Fibroblast of peridontal ligament (primary cell): ENCODE measurements around the gene LY86.

Source experiments
- DNase-seq: peaks from one replicate; pipeline ENCODE4 v3.0.0-alpha.2; 2010; ENCODE audit errors: extremely low read depth

LY86 gene

DNA sequence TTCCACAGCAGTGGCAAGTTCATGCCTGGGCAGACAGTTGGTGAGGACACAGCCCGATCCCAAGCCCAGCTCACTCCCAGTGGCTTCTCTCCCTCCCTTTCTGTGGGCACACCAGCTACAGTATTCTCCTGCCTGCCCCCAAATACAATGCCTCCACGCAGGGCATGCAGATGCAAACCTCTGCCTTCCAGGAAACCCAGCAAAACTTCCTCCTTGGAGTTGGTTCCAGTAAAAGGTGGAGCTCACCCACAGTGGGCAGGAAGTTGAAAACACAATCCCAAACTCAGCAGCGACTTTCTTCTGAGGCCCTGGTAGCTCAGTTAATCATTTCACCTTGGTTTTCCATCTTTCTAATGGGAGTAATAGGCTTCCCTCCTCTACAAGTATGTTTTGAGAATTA is 93.7 kb downstream of the LY86 start:
- no peak for DNase-seq

- no peak for DNase-seq
These were observed 95.7 kb downstream of the LY86 start for GRCh38 chr6:6683969-6684833.

DNA sequence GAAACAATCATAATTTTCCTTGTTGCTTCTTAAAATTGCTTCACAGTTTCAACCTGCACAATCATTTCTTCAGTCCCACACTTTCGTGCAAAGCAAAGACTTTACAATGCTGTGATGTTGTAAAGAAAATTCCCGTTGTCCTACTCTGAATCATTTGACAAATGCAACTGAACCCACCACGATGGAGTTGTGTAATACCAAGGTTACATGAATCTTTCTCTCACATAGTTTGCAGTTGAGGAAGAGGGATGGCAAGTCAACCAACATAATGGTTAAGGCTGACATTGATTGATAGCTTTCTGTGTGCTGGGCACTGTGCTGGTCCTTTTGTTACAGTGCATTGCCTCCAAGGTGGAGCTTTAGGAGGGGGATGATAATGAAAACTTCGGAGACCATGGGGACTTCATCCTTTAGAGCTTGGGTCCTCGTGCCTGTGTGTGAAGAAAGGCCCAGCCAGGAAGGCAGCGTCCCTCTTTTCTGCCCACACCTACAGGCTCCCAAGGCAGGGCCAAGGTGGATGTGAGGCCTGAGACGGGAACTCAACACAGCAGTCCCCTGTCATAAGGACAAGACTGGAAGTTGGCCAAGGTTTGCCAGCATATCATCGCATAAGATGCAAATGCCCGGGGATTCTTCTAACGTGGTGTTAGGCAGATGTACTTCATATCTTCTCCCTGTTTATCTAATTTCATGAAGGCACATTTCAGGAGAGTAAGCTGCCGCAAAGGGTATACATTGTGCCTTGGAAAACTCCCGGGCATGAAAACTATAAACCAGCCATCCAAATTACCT is 96.9 kb downstream of the LY86 start:
- DNase-seq = no peak

DNA sequence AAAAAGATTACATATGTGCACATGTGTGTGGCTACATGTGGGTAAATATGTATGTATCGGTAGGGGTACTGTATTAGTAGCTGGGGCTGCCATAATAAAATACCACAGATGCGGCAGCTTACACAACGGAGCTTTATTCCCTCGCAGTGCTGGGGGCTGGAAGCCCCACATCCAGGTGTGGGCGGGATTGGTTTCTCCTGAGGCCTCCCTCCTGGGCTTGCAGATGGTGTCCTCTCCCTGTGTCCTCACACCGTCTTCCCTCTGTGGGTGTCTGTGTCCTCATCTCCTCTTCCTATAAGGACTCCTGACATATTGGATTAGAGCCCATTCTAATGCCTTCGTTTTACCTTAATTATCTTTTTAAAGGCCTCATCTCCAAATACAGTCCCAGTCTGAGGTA is 97.7 kb downstream of the LY86 start:
- DNase-seq = no peak

DNA sequence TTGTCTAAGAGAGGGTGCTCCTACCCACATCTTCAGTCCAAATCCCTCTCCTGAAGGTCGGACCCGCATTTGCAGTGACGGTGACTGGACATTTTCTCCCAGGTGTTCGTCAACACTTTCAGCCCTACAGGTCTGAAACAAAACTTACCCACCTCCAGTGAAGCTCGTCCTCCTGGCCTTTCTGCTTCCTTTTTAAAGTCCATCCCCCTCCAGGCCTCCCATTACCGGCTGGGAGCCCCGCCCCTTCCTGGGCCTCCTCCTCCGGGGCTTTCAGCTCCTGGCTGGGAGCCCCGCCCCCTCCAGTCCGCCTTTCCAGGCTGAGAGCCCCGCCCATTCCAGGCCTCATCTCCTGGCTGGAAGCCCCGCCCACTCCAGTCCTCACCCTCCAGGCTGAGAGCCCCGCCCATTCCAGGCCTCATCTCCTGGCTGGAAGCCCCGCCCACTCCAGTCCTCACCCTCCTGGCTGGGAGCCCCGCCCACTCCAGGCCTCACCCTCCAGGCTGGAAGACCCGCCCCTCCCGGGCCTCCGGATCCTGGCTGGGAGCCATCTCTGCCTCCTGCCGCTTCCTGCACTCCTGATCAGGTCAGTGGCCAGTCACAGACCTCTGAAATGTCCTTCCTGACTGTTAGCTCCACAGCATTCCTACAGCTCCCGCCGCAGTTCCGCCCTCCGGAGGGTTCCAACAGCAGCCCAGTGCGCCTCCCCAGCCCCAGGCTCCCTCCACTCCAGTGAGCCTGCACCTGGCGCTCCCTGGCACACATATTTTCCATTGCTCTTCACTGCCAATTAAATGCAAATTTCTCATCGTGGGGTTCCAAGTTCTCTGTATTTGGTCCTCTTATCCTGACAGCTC is 98.5 kb downstream of the LY86 start:
- DNase-seq = no peak

DNA sequence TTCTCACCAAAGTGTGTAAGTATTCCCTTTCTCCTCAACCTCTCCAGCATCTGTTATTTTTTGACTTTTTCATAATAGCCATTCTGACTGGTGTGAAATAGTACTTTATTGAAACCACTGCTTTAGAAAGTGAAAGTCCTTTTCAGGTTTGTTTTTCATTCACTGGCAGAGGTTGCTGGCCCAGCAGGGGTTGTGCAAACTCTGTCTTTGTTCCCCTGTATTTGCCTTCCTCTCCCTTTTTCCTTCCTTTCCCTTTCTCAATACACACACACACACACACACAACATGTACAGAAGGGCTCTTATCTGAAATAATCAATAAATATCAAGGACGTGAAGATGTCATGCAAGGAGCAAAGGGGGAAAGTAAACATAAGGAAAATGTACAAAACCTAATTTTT is 99.8 kb downstream of the LY86 start:
- DNase-seq = no peak

- no peak for DNase-seq
These were observed 100.4 kb downstream of the LY86 start for GRCh38 chr6:6688951-6689350.

DNA sequence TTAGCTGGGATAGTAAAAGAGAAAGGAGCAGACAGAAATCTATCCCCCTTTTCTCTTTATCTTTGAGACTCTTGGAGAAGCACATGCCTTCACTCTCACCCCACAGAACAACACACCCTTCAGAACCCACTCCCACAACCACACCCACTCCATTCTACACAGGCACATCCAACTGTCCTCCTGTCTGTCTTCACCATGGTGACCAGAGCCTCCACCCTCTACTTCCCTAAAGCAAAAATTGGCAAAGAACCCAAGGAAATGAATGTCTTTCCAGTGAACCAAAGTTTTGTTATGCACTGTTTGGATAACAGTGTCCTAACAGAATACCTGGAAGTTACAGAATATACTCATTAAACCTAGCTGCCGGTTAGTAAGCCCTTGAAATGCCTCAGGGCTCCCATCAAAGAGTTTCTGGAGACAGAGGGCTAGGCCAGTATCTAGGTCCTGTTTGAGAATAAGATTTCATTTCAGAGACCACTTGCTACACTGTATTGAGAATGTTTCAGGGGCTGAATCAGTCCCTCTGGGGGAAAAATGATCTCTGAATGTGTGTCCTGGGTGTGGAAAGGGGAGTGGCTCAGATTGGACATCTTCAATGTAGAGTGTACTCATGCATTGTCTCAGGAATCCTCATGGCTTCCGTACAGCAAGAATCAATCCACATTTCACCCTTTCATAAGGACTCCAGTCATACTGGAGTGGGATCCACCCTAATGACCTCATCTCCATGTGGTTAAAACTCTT is 101.1 kb downstream of the LY86 start:
- peak; percentile 54 for DNase-seq

DNA sequence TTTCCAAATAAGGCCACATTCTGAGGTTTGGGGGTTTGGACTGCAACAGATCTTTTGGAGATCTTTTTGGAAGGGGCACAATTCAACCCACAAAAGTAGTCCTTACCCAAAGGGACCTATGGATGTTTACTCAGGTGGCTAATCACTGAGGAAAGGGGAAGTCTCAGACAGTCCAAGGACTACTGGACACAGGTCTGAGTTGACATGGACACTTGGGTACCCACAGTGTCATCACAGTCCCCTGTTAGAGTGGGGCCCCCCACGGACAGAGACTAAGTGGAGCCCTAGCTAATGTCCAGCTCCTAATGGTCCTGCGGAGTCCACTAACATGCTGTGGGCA is 101.6 kb downstream of the LY86 start:
- DNase-seq = no peak

DNA sequence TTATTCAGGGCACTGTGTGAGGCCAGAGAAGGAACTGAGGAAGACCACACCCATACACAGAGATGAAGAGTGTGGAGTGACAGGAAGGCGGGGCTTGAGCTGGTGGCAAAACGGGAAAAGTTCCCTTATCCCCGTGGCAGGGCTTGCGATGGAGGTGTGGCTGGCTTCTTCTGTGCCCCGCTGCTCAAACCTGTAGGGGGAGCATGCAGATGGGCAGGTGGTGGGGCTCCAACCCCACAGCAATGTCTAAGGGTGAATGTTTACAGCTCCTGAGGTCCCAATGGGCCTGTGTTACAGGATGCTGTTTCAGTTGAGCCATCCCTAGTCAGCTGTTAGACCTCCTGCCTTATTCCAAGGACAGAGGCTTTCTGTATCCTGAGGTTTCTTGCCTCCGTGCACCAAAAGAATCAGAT is 105.9 kb downstream of the LY86 start:
- DNase-seq = no peak

- peak; percentile 20 for DNase-seq
These were observed 106.5 kb downstream of the LY86 start for GRCh38 chr6:6694825-6695624.

GRCh38 chr6:6695625-6696276 is 107.2 kb downstream of the LY86 start:
- peak; percentile 25 for DNase-seq

DNA sequence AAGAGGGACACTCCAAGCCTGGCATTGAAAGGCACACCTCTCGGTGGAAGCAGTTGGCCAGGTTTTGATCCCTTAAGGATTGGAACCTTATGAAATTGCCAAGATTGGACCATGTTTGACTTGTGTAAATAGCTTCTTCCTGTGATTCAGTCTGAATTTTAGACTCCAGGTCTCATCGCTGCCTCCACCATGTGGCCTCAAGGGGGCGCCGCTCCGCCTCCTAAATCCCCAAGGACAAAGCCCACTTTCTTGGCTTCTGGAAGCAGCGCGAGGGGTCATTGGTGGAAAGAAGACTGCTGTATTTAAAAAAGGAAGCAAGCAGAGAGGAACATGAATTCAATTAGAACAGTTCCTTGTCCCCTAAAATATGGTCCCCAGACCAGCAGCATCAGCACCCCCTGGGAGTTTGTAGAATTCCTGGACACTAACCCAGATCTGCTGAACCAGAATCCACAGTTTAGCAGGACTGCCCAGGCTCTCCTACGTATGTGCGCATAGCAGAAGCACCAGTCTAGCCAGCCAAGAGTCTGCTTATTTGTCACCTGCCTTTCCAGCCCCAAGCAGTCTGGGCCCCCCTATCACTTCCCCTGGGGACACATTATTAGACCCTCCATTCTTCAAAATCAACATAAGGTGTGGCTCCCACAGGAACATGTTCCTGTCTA is 108.5 kb downstream of the LY86 start:
- DNase-seq = peak; percentile 29

- peak; percentile 49 for DNase-seq
These were observed 109.1 kb downstream of the LY86 start for GRCh38 chr6:6697620-6698019.

DNA sequence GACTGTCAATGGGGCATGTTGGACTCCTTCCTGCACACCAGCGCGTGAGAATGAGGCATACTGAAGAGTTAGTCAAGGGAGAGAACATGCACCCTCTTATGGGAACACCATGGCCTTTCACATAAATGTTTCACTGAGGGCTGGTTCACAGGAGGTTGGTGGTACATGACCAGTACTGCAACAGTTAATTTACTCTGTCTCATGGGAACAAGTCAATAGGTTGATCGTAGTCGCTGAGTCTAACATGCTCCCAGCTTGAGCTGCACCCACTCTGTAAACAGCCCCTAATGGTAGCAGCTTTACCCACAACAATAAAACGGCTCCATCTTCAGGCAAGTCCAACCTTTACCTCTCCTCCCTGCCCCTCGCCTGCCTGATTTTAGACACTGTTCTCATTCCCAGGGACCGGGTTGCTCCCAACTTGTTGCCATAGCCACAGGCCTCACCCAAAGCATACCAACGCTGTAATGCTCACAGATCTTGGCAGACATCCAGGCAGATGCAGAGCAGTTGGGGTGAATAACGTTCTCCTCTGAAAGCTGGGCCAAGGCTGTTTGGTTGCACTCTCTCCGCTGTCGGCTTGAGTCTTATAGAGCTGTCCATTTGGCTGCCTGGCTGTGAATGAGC is 111.3 kb downstream of the LY86 start:
- DNase-seq = peak; percentile 94

GRCh38 chr6:6700407-6701270 is 112.1 kb downstream of the LY86 start:
- DNase-seq = no peak

GRCh38 chr6:6701864-6702263 is 113.3 kb downstream of the LY86 start:
- no peak for DNase-seq

DNA sequence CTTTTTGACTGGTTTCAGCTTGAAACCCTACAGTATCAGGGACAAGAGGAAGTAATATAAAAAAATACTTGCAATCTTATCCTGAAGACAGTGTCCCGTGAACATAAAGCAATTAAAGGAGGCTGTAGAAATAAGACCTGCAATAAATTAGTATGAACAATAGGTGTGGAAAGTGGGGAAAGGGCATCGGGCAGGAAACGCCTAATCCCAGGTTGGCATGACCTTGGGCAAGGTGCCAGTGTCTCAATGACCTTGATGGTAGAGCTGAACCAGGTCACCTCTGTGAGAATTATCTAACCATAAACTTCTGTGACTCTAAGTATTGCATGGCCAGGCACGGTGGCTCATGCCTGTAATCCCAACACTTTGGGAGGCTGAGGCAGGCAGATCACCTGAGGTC is 115.2 kb downstream of the LY86 start:
- DNase-seq = no peak
